HL-60 (cell line): ENCODE results near the gene PAPPA.

Source experiments
- DNase-seq, 2 experiments: peaks; one replicate each; pipeline ENCODE4 v3.0.0-alpha.2; 2010 to 2020; ENCODE audit warnings: low read depth in 1 of 2, low spot score in 1 of 2
- H3K27ac ChIP-seq: fragments of 250-450 bp; sonication (Bioruptor Pico); replicated peaks from 2 replicates; pipeline ENCODE4 v1.5.1; 2020; ENCODE audit warnings: mild to moderate bottlenecking, moderate library complexity
- H3K27me3 ChIP-seq: fragments of 250-450 bp; sonication (Bioruptor Pico); 2 replicates; pipeline ENCODE4 v1.5.1; 2021; ENCODE audit warnings: mild to moderate bottlenecking, moderate library complexity; ENCODE audit not compliant: insufficient read depth, poor library complexity, severe bottlenecking
- H3K4me3 ChIP-seq: replicated peaks from 2 replicates; pipeline ENCODE4 v1.5.1; 2011; ENCODE audit warnings: mild to moderate bottlenecking, control low read depth, low read length; ENCODE audit not compliant: insufficient read depth
- GABPA ChIP-seq: IDR thresholded peaks from 2 replicates; pipeline ENCODE4 v1.6.1; 2012; ENCODE audit warnings: low read depth
- POLR2AphosphoS5 ChIP-seq: IDR thresholded peaks from 2 replicates; pipeline ENCODE4 v1.6.1; 2012; ENCODE audit warnings: low read depth
- SPI1 ChIP-seq: IDR thresholded peaks from 2 replicates; pipeline ENCODE4 v1.6.1; 2012; ENCODE audit warnings: low read depth, mild to moderate bottlenecking, borderline replicate concordance
- TF ChIP-seq, protein P1 (sequence below): IDR thresholded peaks from one replicate; pipeline ENCODE4 v1.5.1; 2011; ENCODE audit warnings: low read length, control low read depth, inconsistent platforms; ENCODE audit not compliant: insufficient read depth
- TF ChIP-seq, protein P2 (sequence below): IDR thresholded peaks from 2 replicates; pipeline ENCODE4 v1.6.1; 2012; ENCODE audit warnings: low read depth; ENCODE audit not compliant: insufficient replicate concordance

PAPPA gene

DNA sequence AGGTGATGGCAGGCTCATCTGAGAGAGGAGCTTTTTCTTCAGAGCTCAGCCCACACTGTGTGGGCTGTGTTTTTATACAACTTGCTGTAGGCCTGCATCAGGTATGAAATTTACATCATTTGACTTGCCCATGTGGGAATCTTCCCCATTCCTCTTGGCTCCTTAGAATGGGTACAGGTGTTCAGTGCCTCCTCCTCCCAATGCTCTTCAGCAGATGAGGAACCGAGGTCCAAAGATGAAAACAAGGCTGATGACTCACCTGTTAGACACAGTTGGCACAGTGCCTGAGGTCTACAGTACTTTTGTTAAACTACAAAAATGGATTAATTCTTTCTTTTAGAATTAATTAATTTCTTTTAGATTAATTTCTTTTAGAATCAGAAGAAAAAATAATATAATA is 20.8 kb downstream of the PAPPA start:
- no peak for DNase-seq
- TF ChIP-seq POLR2AphosphoS5, result no peak
- TF ChIP-seq GABPA, result no peak
- TF ChIP-seq, protein P1, sequence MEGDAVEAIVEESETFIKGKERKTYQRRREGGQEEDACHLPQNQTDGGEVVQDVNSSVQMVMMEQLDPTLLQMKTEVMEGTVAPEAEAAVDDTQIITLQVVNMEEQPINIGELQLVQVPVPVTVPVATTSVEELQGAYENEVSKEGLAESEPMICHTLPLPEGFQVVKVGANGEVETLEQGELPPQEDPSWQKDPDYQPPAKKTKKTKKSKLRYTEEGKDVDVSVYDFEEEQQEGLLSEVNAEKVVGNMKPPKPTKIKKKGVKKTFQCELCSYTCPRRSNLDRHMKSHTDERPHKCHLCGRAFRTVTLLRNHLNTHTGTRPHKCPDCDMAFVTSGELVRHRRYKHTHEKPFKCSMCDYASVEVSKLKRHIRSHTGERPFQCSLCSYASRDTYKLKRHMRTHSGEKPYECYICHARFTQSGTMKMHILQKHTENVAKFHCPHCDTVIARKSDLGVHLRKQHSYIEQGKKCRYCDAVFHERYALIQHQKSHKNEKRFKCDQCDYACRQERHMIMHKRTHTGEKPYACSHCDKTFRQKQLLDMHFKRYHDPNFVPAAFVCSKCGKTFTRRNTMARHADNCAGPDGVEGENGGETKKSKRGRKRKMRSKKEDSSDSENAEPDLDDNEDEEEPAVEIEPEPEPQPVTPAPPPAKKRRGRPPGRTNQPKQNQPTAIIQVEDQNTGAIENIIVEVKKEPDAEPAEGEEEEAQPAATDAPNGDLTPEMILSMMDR, result no peak
- TF ChIP-seq, protein P2, sequence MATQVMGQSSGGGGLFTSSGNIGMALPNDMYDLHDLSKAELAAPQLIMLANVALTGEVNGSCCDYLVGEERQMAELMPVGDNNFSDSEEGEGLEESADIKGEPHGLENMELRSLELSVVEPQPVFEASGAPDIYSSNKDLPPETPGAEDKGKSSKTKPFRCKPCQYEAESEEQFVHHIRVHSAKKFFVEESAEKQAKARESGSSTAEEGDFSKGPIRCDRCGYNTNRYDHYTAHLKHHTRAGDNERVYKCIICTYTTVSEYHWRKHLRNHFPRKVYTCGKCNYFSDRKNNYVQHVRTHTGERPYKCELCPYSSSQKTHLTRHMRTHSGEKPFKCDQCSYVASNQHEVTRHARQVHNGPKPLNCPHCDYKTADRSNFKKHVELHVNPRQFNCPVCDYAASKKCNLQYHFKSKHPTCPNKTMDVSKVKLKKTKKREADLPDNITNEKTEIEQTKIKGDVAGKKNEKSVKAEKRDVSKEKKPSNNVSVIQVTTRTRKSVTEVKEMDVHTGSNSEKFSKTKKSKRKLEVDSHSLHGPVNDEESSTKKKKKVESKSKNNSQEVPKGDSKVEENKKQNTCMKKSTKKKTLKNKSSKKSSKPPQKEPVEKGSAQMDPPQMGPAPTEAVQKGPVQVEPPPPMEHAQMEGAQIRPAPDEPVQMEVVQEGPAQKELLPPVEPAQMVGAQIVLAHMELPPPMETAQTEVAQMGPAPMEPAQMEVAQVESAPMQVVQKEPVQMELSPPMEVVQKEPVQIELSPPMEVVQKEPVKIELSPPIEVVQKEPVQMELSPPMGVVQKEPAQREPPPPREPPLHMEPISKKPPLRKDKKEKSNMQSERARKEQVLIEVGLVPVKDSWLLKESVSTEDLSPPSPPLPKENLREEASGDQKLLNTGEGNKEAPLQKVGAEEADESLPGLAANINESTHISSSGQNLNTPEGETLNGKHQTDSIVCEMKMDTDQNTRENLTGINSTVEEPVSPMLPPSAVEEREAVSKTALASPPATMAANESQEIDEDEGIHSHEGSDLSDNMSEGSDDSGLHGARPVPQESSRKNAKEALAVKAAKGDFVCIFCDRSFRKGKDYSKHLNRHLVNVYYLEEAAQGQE, result no peak
- no peak for TF ChIP-seq SPI1
- Histone ChIP-seq H3K4me3 (no peak overlapping the region), H3K27ac (no peak overlapping the region), H3K27me3 (no peaks in the 10 kb centered on the region)

DNA sequence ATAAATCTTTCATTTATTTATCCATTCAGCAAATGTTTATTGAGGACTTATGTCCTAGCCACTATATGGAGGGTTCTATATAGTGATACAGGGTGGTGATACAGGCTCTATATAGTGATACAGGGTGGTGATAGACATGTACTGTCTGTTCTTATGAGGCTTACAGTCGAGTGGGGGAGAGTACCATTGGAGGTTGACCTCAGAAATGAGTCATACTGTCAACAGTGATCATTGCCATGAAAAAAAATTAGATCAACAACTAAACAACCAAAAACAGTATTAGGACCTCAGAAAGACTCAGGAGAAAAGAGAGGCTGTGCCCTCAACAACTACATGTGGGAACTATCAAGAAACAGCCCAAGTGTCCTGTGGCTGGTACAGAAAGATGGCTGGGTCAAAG is 22.0 kb downstream of the PAPPA start:
- Histone ChIP-seq H3K4me3 (no peak overlapping the region), H3K27me3 (no peaks in the 10 kb centered on the region), H3K27ac (no peak overlapping the region)
- DNase-seq, result no peak
- TF ChIP-seq, protein P2, result no peak
- no peak for TF ChIP-seq GABPA
- TF ChIP-seq POLR2AphosphoS5, result no peak
- no peak for TF ChIP-seq SPI1
- TF ChIP-seq, protein P1, result no peak

DNA sequence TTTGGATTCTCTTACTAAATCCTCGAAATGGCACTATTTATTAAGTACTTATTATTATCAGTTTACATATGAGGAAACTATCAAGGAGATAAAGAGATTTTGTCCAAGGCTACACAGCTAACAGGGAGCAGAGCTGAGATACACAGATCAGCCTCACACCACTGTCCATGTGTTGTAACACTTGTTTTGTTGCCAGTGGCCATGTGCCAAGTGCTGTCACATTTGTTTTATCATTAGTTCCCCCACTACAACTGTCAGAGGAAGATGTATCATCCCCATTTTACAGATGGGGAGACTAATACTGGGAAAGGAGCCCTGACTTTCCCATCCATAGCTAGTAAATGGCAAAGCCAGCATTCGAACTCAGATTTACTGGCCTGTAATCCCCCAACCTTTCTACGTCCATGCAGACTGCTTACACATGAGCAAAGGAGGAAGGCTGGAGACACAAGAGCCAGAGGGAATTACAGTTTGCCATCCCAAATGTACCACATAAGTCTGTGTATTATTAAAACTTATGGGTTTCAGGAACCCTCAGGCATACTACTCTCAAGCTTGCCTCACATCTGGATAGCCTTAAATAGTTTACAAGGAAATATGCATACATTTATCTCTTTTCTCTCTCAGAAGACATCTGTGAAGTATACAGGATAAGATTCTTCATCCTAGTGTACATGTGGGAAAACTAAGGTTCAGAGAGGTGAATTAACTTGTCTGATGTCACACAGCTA is 25.1 kb downstream of the PAPPA start:
- no peaks in the 10 kb centered on the region for H3K27me3 ChIP-seq
- no peak overlapping the region for H3K4me3 ChIP-seq
- no peak overlapping the region for H3K27ac ChIP-seq
- no peak for DNase-seq
- TF ChIP-seq SPI1 (no peak), GABPA (no peak), POLR2AphosphoS5 (no peak)
- TF ChIP-seq, protein P1, result no peak
- TF ChIP-seq, protein P2, result no peak
